ENCODE results near the gene GPAT3. TPM values are rescaled to one million over a fixed set of nuclear protein-coding genes. Genes with fewer than 3 reads are reported as not detected.

Gene GPAT3
- total RNA-seq, 1 donor: 0.36 TPM

DNA sequence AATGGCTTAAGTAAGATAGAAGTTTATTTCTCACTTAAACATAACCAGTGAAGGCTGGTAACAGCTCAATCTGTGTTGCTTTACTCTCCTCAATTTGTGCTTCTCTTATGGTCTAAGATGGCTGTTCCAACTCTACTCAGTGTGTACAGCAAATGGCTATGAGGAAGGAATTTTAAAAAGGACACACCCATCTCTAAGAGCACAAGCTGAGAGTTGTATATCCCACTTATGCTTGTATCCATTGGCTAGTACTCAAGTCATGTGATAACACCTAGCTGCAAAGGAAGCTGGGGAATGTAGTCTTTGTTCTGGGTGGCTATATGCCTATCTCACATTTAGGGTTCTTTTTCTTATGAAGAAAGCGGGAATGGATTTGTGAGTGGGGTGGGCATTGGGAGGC is 63.3 kb downstream of the GPAT3 start:
- DNase-seq (ENCODE audit: insufficient read length, low spot score, missing footprints): no peak
- no peak overlapping the region for H2AFZ ChIP-seq (ENCODE audit: low read length)
- no peaks in the 10 kb centered on the region for H3K79me2 ChIP-seq (ENCODE audit: insufficient read depth, low read length)

DNA sequence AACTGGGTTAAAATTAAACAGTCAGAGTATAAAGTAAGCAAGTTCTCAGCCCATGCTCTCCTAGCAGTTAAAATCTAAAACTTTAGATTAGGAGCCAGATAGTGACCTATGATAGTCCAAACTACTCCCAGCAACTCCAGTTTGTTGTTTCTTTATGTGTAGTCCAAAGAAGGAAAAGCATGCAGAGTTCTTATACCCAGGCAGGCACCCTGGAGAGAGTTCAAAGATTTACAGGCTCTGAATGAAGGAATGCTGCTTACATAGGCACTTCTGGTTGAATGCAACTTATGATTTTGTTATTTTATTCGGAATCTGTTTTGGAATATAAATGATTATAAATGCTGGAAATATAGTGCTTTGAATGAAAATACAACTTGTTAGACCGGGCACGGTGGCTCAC is 67.2 kb downstream of the GPAT3 start:
- TF ChIP-seq, protein P1, sequence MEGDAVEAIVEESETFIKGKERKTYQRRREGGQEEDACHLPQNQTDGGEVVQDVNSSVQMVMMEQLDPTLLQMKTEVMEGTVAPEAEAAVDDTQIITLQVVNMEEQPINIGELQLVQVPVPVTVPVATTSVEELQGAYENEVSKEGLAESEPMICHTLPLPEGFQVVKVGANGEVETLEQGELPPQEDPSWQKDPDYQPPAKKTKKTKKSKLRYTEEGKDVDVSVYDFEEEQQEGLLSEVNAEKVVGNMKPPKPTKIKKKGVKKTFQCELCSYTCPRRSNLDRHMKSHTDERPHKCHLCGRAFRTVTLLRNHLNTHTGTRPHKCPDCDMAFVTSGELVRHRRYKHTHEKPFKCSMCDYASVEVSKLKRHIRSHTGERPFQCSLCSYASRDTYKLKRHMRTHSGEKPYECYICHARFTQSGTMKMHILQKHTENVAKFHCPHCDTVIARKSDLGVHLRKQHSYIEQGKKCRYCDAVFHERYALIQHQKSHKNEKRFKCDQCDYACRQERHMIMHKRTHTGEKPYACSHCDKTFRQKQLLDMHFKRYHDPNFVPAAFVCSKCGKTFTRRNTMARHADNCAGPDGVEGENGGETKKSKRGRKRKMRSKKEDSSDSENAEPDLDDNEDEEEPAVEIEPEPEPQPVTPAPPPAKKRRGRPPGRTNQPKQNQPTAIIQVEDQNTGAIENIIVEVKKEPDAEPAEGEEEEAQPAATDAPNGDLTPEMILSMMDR (IDR thresholded peaks at IDR 0.05; ENCODE audit: extremely low read depth, low read depth, low read length): no peak
- H3K4me2 ChIP-seq (ENCODE audit: insufficient read depth, low read length): no peak overlapping the region
- DNase-seq (ENCODE audit: insufficient read length, low spot score, missing footprints): no peak
- no peak overlapping the region for H3K27ac ChIP-seq (ENCODE audit: low read depth, low read length)
- no peak overlapping the region for H3K4me3 ChIP-seq (ENCODE audit: insufficient read depth, low read length)
- H4K20me1 ChIP-seq (ENCODE audit: insufficient read depth, low read length): no peaks in the 10 kb centered on the region
- H3K9me3 ChIP-seq (ENCODE audit: low read depth, low read length): no peaks in the 10 kb centered on the region
- no peaks in the 10 kb centered on the region for H3K79me2 ChIP-seq (ENCODE audit: insufficient read depth, low read length)
- H3K4me1 ChIP-seq (ENCODE audit: insufficient read depth, low read length): no peaks in the 10 kb centered on the region
- H3K36me3 ChIP-seq (ENCODE audit: insufficient read depth, low read length): no peaks in the 10 kb centered on the region
- H3K27me3 ChIP-seq (ENCODE audit: insufficient read depth, low read length): no peaks in the 10 kb centered on the region
- H2AFZ ChIP-seq (ENCODE audit: low read length): no peak overlapping the region

More for the DNA sequence above, 63.3 kb downstream of the GPAT3 start:
- Histone ChIP-seq H4K20me1 (ENCODE audit: insufficient read depth, low read length) (no peaks in the 10 kb centered on the region), H3K9me3 (ENCODE audit: low read depth, low read length) (no peaks in the 10 kb centered on the region), H3K4me1 (ENCODE audit: insufficient read depth, low read length) (no peaks in the 10 kb centered on the region), H3K4me2 (ENCODE audit: insufficient read depth, low read length) (no peak overlapping the region), H3K36me3 (ENCODE audit: insufficient read depth, low read length) (no peaks in the 10 kb centered on the region), H3K4me3 (ENCODE audit: insufficient read depth, low read length) (no peak overlapping the region), H3K27ac (ENCODE audit: low read depth, low read length) (no peak overlapping the region), H3K27me3 (ENCODE audit: insufficient read depth, low read length) (no peaks in the 10 kb centered on the region)
- TF ChIP-seq, protein P1 (IDR thresholded peaks at IDR 0.05; ENCODE audit: extremely low read depth, low read depth, low read length): no peak

DNA sequence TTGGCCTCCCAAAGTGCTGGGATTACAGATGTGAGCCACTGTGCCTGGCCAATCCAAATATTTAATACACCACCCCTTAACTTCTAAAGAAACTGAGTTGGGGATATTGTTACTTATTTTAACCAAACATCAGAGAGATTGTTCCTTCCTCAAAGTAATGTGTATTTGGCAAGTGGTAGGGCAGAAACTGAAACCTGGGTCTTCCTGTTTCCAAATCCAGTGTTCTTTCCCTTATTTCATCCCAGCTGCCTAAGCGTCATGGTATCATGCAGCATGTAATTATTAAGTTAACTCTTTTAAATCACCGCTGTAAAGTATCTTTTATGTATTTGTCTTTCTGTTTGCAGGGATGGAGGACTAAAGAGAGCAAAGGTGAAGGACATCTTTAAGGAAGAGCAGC is 68.4 kb downstream of the GPAT3 start:
- H4K20me1 ChIP-seq (ENCODE audit: insufficient read depth, low read length): no peaks in the 10 kb centered on the region
- H3K36me3 ChIP-seq (ENCODE audit: insufficient read depth, low read length): no peaks in the 10 kb centered on the region
- H2AFZ ChIP-seq (ENCODE audit: low read length): no peak overlapping the region
- H3K4me2 ChIP-seq (ENCODE audit: insufficient read depth, low read length): no peak overlapping the region
- H3K4me1 ChIP-seq (ENCODE audit: insufficient read depth, low read length): no peaks in the 10 kb centered on the region
- no peak overlapping the region for H3K4me3 ChIP-seq (ENCODE audit: insufficient read depth, low read length)
- H3K79me2 ChIP-seq (ENCODE audit: insufficient read depth, low read length): no peaks in the 10 kb centered on the region
- TF ChIP-seq, protein P1 (IDR thresholded peaks at IDR 0.05; ENCODE audit: extremely low read depth, low read depth, low read length): no peak
- no peak overlapping the region for H3K27ac ChIP-seq (ENCODE audit: low read depth, low read length)
- H3K9me3 ChIP-seq (ENCODE audit: low read depth, low read length): no peaks in the 10 kb centered on the region
- no peak for DNase-seq (ENCODE audit: insufficient read length, low spot score, missing footprints)
- H3K27me3 ChIP-seq (ENCODE audit: insufficient read depth, low read length): no peaks in the 10 kb centered on the region

DNA sequence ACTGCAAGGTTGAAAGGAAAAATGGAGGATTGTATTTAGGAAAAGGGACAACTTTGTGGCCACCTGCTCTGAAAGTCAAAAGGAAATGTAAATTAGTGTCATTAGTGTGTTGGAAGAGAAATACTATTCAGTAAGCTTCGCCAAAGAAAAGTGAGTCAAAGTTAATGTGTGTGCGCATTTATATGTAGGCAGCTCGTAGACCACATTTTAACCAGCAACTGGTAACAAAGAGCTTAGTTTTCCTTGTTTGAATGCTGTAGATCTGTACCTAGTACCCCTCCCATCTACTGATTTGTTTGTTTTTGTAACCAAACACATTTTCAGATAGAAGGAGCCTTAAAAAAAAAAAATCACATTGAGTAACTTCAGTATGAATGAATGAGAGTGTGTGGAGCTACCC is 69.3 kb downstream of the GPAT3 start:
- TF ChIP-seq, protein P1 (IDR thresholded peaks at IDR 0.05; ENCODE audit: extremely low read depth, low read depth, low read length): no peak
- H2AFZ ChIP-seq (ENCODE audit: low read length): no peak overlapping the region
- no peak for DNase-seq (ENCODE audit: insufficient read length, low spot score, missing footprints)
- no peaks in the 10 kb centered on the region for H3K36me3 ChIP-seq (ENCODE audit: insufficient read depth, low read length)
- no peak overlapping the region for H3K4me3 ChIP-seq (ENCODE audit: insufficient read depth, low read length)
- no peaks in the 10 kb centered on the region for H3K27me3 ChIP-seq (ENCODE audit: insufficient read depth, low read length)
- H3K9me3 ChIP-seq (ENCODE audit: low read depth, low read length): no peaks in the 10 kb centered on the region
- H3K27ac ChIP-seq (ENCODE audit: low read depth, low read length): no peak overlapping the region
- no peaks in the 10 kb centered on the region for H3K4me1 ChIP-seq (ENCODE audit: insufficient read depth, low read length)
- no peak overlapping the region for H3K4me2 ChIP-seq (ENCODE audit: insufficient read depth, low read length)
- no peaks in the 10 kb centered on the region for H3K79me2 ChIP-seq (ENCODE audit: insufficient read depth, low read length)
- H4K20me1 ChIP-seq (ENCODE audit: insufficient read depth, low read length): no peaks in the 10 kb centered on the region

All from osteoblast (primary cell).